Type B pancreatic cell (in vitro differentiated cells): ENCODE measurements around the gene GMNC. TPM values are rescaled to one million over a fixed set of nuclear protein-coding genes. Genes with fewer than 3 reads are reported as not detected.

Source experiments
- DNase-seq: peaks from one replicate; pipeline ENCODE4 v3.0.0; 2021; ENCODE audit warnings: mixed read lengths; ENCODE audit not compliant: unreplicated experiment; ENCODE audit errors: extremely low spot score
- H3K27ac Mint-ChIP-seq: 2 replicates; pipeline ENCODE4 v1.8.0; 2021; ENCODE audit warnings: mild to moderate bottlenecking, mixed read lengths
- H3K27me3 Mint-ChIP-seq: 2 replicates; pipeline ENCODE4 v1.8.0; 2021; ENCODE audit warnings: mixed read lengths
- H3K36me3 Mint-ChIP-seq: 2 replicates; pipeline ENCODE4 v1.8.0; 2021; ENCODE audit warnings: mixed read lengths
- H3K4me1 Mint-ChIP-seq: one replicate; pipeline ENCODE4 v1.8.0; 2021; ENCODE audit warnings: mixed read lengths; ENCODE audit not compliant: unreplicated experiment
- H3K4me3 Mint-ChIP-seq: 2 replicates; pipeline ENCODE4 v1.8.0; 2021; ENCODE audit warnings: mild to moderate bottlenecking, mixed read lengths
- H3K9me3 Mint-ChIP-seq: 2 replicates; pipeline ENCODE4 v1.8.0; 2021; ENCODE audit warnings: mixed read lengths
- total RNA-seq: library from RNA; stranded (reverse); gene quantifications from 2 replicates; pipeline ENCODE4 v1.2.1, GENCODE V29; 2021; ENCODE audit warnings: low replicate concordance
- TF ChIP-seq, protein P1 (sequence below): fragments of 200-600 bp; sonication (generic); conservative IDR thresholded peaks from 2 replicates; pipeline ENCODE4 v1.5.0; 2021; ENCODE audit warnings: antibody characterized with exemption, mild to moderate bottlenecking

The GMNC gene
- total RNA-seq, 1 donor from 2014 or later, result 2.8 TPM

DNA sequence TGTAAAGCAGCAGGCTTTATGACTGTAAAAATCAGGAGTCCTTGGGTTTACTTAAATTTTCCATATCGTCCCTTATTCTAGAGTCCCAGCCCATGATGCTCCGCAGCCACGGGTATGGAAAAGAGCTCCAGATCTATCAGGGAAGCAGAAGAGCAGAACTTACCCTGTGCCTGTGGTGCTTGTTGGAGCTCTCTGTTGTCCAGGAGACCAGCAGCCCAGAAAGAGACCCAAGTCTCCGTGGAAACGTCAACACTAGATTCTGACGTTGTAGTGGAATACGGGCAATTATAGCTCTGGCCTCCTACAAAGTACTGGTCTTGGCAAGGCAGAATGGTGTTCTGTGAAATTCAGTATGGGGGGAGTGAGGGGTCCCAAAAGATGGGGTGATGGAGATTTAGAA, 2.0 kb downstream of the GMNC start:
- TF ChIP-seq, protein P1, sequence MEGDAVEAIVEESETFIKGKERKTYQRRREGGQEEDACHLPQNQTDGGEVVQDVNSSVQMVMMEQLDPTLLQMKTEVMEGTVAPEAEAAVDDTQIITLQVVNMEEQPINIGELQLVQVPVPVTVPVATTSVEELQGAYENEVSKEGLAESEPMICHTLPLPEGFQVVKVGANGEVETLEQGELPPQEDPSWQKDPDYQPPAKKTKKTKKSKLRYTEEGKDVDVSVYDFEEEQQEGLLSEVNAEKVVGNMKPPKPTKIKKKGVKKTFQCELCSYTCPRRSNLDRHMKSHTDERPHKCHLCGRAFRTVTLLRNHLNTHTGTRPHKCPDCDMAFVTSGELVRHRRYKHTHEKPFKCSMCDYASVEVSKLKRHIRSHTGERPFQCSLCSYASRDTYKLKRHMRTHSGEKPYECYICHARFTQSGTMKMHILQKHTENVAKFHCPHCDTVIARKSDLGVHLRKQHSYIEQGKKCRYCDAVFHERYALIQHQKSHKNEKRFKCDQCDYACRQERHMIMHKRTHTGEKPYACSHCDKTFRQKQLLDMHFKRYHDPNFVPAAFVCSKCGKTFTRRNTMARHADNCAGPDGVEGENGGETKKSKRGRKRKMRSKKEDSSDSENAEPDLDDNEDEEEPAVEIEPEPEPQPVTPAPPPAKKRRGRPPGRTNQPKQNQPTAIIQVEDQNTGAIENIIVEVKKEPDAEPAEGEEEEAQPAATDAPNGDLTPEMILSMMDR, result no peak
- no peak overlapping the region for H3K27ac Mint-ChIP-seq
- peak overlapping the region; percentile 41 for H3K4me3 Mint-ChIP-seq
- H3K4me1 Mint-ChIP-seq, result no peaks in the 10 kb centered on the region
- DNase-seq, result no peak
- no peaks in the 10 kb centered on the region for H3K36me3 Mint-ChIP-seq
- no peaks in the 10 kb centered on the region for H3K9me3 Mint-ChIP-seq
- H3K27me3 Mint-ChIP-seq, result peaks cover 61% of the 10 kb centered on the region

DNA sequence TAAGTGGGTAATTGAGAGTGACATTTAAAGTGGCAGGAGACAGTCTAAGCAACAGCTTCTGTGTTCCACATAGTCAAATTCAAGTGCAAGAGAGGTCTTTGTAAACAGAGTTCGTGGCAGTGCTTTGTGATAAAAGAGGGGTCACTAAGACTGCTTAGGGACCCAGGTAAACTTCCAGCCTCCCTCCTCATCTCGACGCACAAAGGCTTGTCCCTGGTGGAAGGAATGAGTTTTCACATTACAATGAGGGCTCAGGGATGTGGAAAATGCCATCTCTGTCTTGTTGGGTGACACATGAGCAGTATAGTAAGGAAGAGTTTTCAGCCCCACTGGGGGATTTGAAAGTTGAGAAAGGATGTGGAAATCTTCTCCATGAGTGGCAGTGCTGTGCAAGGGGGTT, 7.3 kb downstream of the GMNC start:
- no peak for DNase-seq
- no peak overlapping the region for H3K27ac Mint-ChIP-seq
- no peaks in the 10 kb centered on the region for H3K4me1 Mint-ChIP-seq
- H3K27me3 Mint-ChIP-seq, result peaks cover 16% of the 10 kb centered on the region
- H3K36me3 Mint-ChIP-seq, result no peaks in the 10 kb centered on the region
- TF ChIP-seq, protein P1, result peak; percentile 22
- no peak overlapping the region for H3K4me3 Mint-ChIP-seq
- no peaks in the 10 kb centered on the region for H3K9me3 Mint-ChIP-seq

DNA sequence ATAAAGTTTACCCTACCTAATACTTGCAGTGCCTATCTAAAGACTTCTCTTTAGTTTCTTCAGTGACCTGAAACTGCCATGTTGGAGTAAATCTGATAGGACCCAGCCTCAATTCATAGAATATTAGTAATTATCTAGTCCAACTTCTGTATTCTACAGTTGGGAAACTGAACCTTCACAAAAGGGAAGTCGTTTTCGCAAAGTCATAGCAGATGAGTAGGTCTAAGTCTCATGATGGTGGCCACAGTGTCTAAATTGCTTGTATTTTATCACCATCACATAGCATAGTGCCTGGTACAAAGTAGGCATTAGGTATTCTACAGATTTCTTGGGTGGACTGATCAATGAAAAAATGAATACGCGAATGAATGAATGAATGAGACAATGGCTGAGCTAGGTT, 8.4 kb downstream of the GMNC start:
- Mint-ChIP-seq H3K27ac (no peak overlapping the region), H3K27me3 (peaks cover 11% of the 10 kb centered on the region), H3K4me1 (no peaks in the 10 kb centered on the region), H3K4me3 (no peak overlapping the region), H3K36me3 (no peaks in the 10 kb centered on the region), H3K9me3 (no peaks in the 10 kb centered on the region)
- DNase-seq, result no peak
- TF ChIP-seq, protein P1, result no peak

DNA sequence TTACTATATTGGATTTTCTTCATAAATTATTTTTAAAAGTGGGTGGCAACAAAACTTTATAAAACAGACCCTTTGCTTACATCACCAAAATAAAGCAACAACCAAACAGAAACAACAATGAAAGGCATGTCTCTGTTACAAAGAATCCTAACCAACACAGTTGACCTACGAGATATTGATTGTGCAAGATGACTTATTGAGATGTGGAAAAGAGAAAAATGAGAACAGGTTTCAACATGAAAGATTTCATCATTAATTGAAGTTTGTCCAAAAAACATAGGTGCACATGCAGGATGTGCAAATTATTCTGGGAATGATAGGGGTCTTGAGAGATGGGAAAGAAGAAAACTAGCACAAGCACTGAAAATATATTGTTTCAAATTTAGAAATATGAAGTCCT, 9.0 kb downstream of the GMNC start:
- H3K4me3 Mint-ChIP-seq, result no peak overlapping the region
- H3K4me1 Mint-ChIP-seq, result no peaks in the 10 kb centered on the region
- H3K27ac Mint-ChIP-seq, result no peak overlapping the region
- DNase-seq, result no peak
- no peaks in the 10 kb centered on the region for H3K36me3 Mint-ChIP-seq
- no peaks in the 10 kb centered on the region for H3K9me3 Mint-ChIP-seq
- TF ChIP-seq, protein P1, result no peak
- peaks cover 8% of the 10 kb centered on the region for H3K27me3 Mint-ChIP-seq

DNA sequence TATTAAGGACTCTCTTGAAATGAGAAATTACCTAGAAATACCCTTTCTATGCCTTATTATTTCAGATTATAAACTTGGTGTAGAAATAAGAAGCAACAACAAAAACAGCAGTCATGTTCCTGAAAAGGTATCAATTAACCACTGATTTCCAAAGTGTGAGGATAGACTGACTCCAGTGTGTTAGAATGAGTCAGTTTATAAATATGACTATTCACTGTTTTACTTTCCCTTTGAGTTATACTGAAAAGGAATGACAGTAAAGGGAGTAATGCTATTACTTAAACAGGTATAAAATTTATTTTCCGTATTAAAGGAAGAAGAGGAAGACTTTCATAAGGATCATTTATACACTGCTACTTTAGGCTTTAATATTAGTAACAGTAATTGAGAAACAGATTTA, 12.9 kb downstream of the GMNC start:
- H3K4me1 Mint-ChIP-seq, result no peaks in the 10 kb centered on the region

More for the DNA sequence above, 12.9 kb downstream of the GMNC start:
- H3K27me3 Mint-ChIP-seq, result peaks cover 4% of the 10 kb centered on the region
- no peaks in the 10 kb centered on the region for H3K9me3 Mint-ChIP-seq
- DNase-seq, result no peak
- TF ChIP-seq, protein P1, result no peak
- no peak overlapping the region for H3K4me3 Mint-ChIP-seq
- no peaks in the 10 kb centered on the region for H3K36me3 Mint-ChIP-seq
- no peak overlapping the region for H3K27ac Mint-ChIP-seq
